Measurements from ENCODE around the gene GAPVD1. TPM values are rescaled to one million over a fixed set of nuclear protein-coding genes. Genes with fewer than 3 reads are reported as not detected.

GAPVD1 gene
- total RNA-seq, 2 experiments from 2014 or later = 41.6 to 47.7 TPM

DNA sequence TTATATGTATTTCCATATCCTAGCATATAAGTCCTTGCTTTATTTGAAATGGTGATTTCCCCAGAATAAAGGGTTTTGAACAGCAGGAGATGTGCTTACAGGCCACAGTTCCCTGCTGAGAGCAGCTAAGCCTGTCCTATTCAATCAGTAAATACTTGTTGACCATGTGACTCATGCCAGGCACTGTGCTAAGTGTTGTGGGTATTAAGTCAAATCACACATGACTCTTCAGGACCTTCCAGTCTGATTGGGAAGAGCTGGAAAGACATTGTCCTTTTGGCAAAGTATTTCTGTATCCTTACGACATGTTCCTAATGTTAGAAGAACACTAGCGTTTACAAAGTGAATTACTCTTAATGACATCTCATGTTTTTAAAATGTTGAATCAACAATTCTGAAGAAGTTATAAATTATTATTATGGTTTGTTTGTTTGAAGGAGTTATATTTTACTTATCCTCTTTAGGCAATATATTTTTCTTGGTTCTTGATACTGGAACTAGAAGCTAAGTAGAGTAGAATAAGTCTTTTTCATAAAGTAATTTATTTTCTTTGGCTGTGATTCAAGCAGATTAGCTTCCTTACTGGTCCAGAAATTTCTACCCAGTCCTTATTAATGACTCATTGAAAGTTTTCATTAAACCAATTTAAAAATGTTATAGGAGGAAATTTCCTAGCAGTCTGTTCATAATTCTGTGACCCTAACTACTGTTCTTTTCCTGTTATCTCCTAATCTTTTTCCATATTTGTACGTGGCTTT, 82.1 kb downstream of the GAPVD1 start:
- CTCF ChIA-PET = interaction anchor here (0.9 kb wide), 1 partner anchor 17 kb away, joined by 5 read pairs; no protein-coding TSS in a partner anchor
- POLR2A ChIA-PET = interaction anchor here (1.2 kb wide), 1 partner anchor 102 kb away, joined by 3 read pairs; the partner anchor contains the start of gene HSPA5
- Mint-ChIP-seq H3K36me3 (ENCODE audit: low read depth) (peaks cover 25% of the 10 kb centered on the region), H3K9me3 (ENCODE audit: low read depth) (no peaks in the 10 kb centered on the region), H3K4me3 (no peak overlapping the region), H3K27me3 (no peaks in the 10 kb centered on the region), H3K27ac (no peak overlapping the region), H3K4me1 (no peaks in the 10 kb centered on the region)
- ATAC-seq = no peak
- intact Hi-C loops (cut with DNase I, micrococcal nuclease) = no loop called here
- no peak for DNase-seq

- no peak overlapping the region for H3K27ac Mint-ChIP-seq
- POLR2A ChIA-PET = no interaction called here
- intact Hi-C loops (cut with DNase I, micrococcal nuclease) = no loop called here
Measured at GRCh38 chr9:125346080-125346732, 84.6 kb downstream of the GAPVD1 start.

GRCh38 chr9:125355601-125356000, 94.0 kb downstream of the GAPVD1 start:
- no peaks in the 10 kb centered on the region for H3K27me3 Mint-ChIP-seq
- peaks cover 27% of the 10 kb centered on the region for H3K36me3 Mint-ChIP-seq (ENCODE audit: low read depth)
- ChIA-PET POLR2A (no interaction called here), CTCF (interaction anchor here (0.6 to 1.4 kb wide), 4 partner anchors 11 to 52 kb away, joined by 3 to 5 read pairs (median 4); no protein-coding TSS in a partner anchor)
- H3K4me3 Mint-ChIP-seq = no peak overlapping the region
- H3K4me1 Mint-ChIP-seq = peaks cover 8% of the 10 kb centered on the region
- ATAC-seq = no peak
- intact Hi-C loops (cut with DNase I, micrococcal nuclease) = no loop called here
- peaks cover 2% of the 10 kb centered on the region for H3K9me3 Mint-ChIP-seq (ENCODE audit: low read depth)
- no peak for DNase-seq
- peak overlapping the region; percentile 43 for H3K27ac Mint-ChIP-seq

More at GRCh38 chr9:125346080-125346732, 84.6 kb downstream of the GAPVD1 start:
- DNase-seq (no peak), ATAC-seq (no peak)
- Mint-ChIP-seq H3K4me1 (no peaks in the 10 kb centered on the region), H3K9me3 (ENCODE audit: low read depth) (peaks cover under 1% of the 10 kb centered on the region), H3K4me3 (no peak overlapping the region), H3K36me3 (ENCODE audit: low read depth) (peaks cover 38% of the 10 kb centered on the region), H3K27me3 (no peaks in the 10 kb centered on the region)
- CTCF ChIA-PET = no interaction called here

GRCh38 chr9:125356032-125356431, 94.4 kb downstream of the GAPVD1 start:
- H3K27ac Mint-ChIP-seq = peak overlapping the region; percentile 43
- peaks cover 2% of the 10 kb centered on the region for H3K9me3 Mint-ChIP-seq (ENCODE audit: low read depth)
- ChIA-PET CTCF (interaction anchor here (0.6 to 1.4 kb wide), 4 partner anchors 11 to 52 kb away, joined by 3 to 5 read pairs (median 4); no protein-coding TSS in a partner anchor), POLR2A (no interaction called here)
- ATAC-seq (peak; percentile 68), DNase-seq (peak; percentile 21)
- no peaks in the 10 kb centered on the region for H3K27me3 Mint-ChIP-seq
- H3K4me3 Mint-ChIP-seq = no peak overlapping the region
- intact Hi-C loops (cut with DNase I, micrococcal nuclease) = no loop called here
- peaks cover 12% of the 10 kb centered on the region for H3K4me1 Mint-ChIP-seq
- H3K36me3 Mint-ChIP-seq (ENCODE audit: low read depth) = peaks cover 25% of the 10 kb centered on the region

DNA sequence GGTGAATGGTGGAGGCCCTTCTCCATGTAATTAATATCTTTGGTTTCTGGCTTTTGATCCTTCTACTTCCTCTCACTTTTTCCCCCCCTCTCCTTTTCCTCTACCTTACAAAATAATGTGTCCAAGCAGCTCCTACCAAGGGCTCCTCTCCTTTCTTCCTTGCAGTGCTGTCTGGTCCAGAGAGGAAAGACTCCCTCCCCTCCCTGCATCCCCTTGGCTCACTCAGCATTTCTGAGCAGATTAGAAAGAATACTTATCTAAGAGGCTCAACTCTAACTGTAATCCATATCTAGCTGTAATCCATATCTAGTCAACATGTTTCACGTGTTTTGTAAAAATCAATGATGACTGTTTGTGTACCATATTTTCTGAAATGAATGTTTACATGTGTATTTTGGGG, 97.4 kb downstream of the GAPVD1 start:
- Mint-ChIP-seq H3K9me3 (ENCODE audit: low read depth) (no peaks in the 10 kb centered on the region), H3K27ac (no peak overlapping the region), H3K4me3 (no peak overlapping the region), H3K36me3 (ENCODE audit: low read depth) (peaks cover 23% of the 10 kb centered on the region), H3K4me1 (peaks cover 20% of the 10 kb centered on the region), H3K27me3 (no peaks in the 10 kb centered on the region)
- DNase-seq (no peak), ATAC-seq (no peak)
- POLR2A ChIA-PET = no interaction called here
- intact Hi-C loops (cut with DNase I, micrococcal nuclease) = no loop called here
- CTCF ChIA-PET = interaction anchor here (0.6 to 0.8 kb wide), 2 partner anchors 11 to 48 kb away, joined by 3 to 4 read pairs; no protein-coding TSS in a partner anchor

GRCh38 chr9:125360601-125361000, 99.0 kb downstream of the GAPVD1 start:
- POLR2A ChIA-PET = no interaction called here
- intact Hi-C loops (cut with DNase I, micrococcal nuclease) = no loop called here

DNA sequence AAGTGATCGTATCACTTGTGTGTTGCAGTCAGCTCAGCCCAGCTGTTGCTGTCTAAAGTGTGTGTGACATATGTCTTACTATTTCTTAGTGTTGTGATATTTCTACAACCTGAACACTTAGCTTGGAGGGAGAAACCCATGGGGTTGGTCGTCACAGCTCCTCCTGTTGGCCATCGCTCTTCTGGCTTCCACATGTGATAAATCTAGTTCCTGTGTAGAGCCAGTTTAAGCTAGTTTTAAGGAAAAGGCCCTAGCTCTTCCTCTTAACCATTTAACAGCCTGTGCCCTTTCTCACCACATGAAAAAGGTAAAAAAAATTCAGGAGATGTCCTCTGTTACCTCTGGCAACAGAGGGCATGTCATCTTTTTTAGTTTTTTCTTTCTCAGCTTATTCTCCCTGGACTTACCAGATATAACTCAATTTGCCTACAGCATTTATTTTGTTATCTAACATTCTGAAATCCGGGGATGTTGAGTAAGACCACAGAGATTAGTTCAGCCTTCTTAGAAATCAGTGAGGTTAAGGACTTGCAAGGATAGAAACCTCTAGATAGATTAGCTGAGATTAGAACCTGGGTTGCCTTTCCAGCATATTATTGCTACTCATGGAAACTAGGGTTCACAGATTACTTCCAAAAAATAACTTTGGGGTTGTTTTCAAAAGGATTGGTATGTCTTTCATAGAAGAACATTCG, 100.4 kb downstream of the GAPVD1 start:
- POLR2A ChIA-PET = no interaction called here
- DNase-seq (peak; percentile 50), ATAC-seq (peak; percentile 63)
- Mint-ChIP-seq H3K27me3 (no peaks in the 10 kb centered on the region), H3K36me3 (ENCODE audit: low read depth) (peaks cover 29% of the 10 kb centered on the region), H3K4me1 (peaks cover 17% of the 10 kb centered on the region), H3K27ac (peak overlapping the region; percentile 22), H3K9me3 (ENCODE audit: low read depth) (no peaks in the 10 kb centered on the region), H3K4me3 (no peak overlapping the region)
- intact Hi-C loops (cut with DNase I, micrococcal nuclease) = no loop called here
- CTCF ChIA-PET = interaction anchor here (0.7 to 2.0 kb wide), 7 partner anchors 8 to 841 kb away, joined by 3 to 7 read pairs (median 3); no protein-coding TSS in a partner anchor

More at GRCh38 chr9:125360601-125361000, 99.0 kb downstream of the GAPVD1 start:
- Mint-ChIP-seq H3K4me3 (no peak overlapping the region), H3K4me1 (peaks cover 20% of the 10 kb centered on the region), H3K27me3 (no peaks in the 10 kb centered on the region), H3K27ac (no peak overlapping the region), H3K36me3 (ENCODE audit: low read depth) (peaks cover 29% of the 10 kb centered on the region), H3K9me3 (ENCODE audit: low read depth) (no peaks in the 10 kb centered on the region)
- CTCF ChIA-PET = interaction anchor here (0.6 to 2.0 kb wide), 6 partner anchors 9 to 519 kb away, joined by 3 to 7 read pairs (median 4); partner anchors contain the start of gene GAPVD1
- peak; percentile 67 for ATAC-seq
- no peak for DNase-seq

DNA sequence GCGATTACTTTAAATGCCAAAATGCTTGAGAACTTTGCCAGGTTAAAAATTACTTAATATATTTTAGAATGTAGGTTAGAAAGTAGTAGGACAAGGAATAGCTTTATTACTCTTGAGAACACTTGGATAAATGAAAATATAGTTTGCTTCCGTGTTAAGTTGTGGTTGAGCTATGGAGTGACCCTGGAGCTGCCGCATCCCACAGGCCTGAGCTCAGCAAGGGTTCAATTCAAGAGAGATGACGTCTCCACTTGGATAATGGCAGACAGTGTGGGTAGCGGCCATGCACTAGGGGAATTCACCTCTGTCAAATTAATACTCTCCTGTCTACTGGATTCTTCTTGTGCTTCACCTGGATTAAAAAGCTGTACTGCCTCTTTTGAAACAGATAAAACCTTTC, 105.0 kb downstream of the GAPVD1 start:
- ATAC-seq = no peak
- H3K27ac Mint-ChIP-seq = no peak overlapping the region
- peaks cover 4% of the 10 kb centered on the region for H3K4me1 Mint-ChIP-seq
- no peaks in the 10 kb centered on the region for H3K27me3 Mint-ChIP-seq
- no peak for DNase-seq
- peaks cover 20% of the 10 kb centered on the region for H3K36me3 Mint-ChIP-seq (ENCODE audit: low read depth)
- ChIA-PET POLR2A (no interaction called here), CTCF (interaction anchor here (0.6 to 1.6 kb wide), 2 partner anchors 11 to 219 kb away, joined by 3 to 5 read pairs; no protein-coding TSS in a partner anchor)
- intact Hi-C loops (cut with DNase I, micrococcal nuclease) = no loop called here
- no peaks in the 10 kb centered on the region for H3K9me3 Mint-ChIP-seq (ENCODE audit: low read depth)
- H3K4me3 Mint-ChIP-seq = no peak overlapping the region

GRCh38 chr9:125370786-125371185, 109.2 kb downstream of the GAPVD1 start:
- CTCF ChIA-PET = interaction anchor here (0.8 to 1.4 kb wide), 4 partner anchors 7 to 152 kb away, joined by 3 to 4 read pairs (median 3); no protein-coding TSS in a partner anchor
- Mint-ChIP-seq H3K9me3 (ENCODE audit: low read depth) (no peaks in the 10 kb centered on the region), H3K36me3 (ENCODE audit: low read depth) (no peaks in the 10 kb centered on the region), H3K4me3 (no peak overlapping the region), H3K4me1 (peaks cover 2% of the 10 kb centered on the region), H3K27ac (no peak overlapping the region), H3K27me3 (no peaks in the 10 kb centered on the region)
- no peak for ATAC-seq
- no peak for DNase-seq
- intact Hi-C loops (cut with DNase I, micrococcal nuclease) = loop anchor here (5.0 to 10.0 kb wide), 3 partner anchors 113 to 756 kb away; no protein-coding TSS in a partner anchor
- POLR2A ChIA-PET = no interaction called here

GRCh38 chr9:125372441-125373226, 111.0 kb downstream of the GAPVD1 start:
- H3K27me3 Mint-ChIP-seq = no peaks in the 10 kb centered on the region
- no peak overlapping the region for H3K27ac Mint-ChIP-seq
- no peaks in the 10 kb centered on the region for H3K36me3 Mint-ChIP-seq (ENCODE audit: low read depth)
- DNase-seq (no peak), ATAC-seq (no peak)
- no peaks in the 10 kb centered on the region for H3K9me3 Mint-ChIP-seq (ENCODE audit: low read depth)
- intact Hi-C loops (cut with DNase I, micrococcal nuclease) = loop anchor here (5.0 to 10.0 kb wide), 3 partner anchors 115 to 758 kb away; no protein-coding TSS in a partner anchor
- POLR2A ChIA-PET = no interaction called here
- peaks cover 2% of the 10 kb centered on the region for H3K4me1 Mint-ChIP-seq
- CTCF ChIA-PET = interaction anchor here (0.8 to 1.2 kb wide), 2 partner anchors 9 to 11 kb away, joined by 3 read pairs; no protein-coding TSS in a partner anchor
- H3K4me3 Mint-ChIP-seq = no peak overlapping the region

Data from activated CD4-positive, alpha-beta T cell treated with anti-CD3 and anti-CD28 coated beads for 36 hours (primary cell).